T-helper 2 cell (primary cell): ENCODE results near the gene FAM110A.
"Not testable (repeated sequence)": the region's sequence is repeated elsewhere in the genome, so short reads cannot be mapped to it uniquely, and the experiment has no call there.

Source experiments
- DNase-seq, 5 experiments: peaks; one replicate each; pipeline versions ENCODE4 v3.0.0 to v3.0.0-alpha.2; 2012 to 2022

FAM110A gene

DNA sequence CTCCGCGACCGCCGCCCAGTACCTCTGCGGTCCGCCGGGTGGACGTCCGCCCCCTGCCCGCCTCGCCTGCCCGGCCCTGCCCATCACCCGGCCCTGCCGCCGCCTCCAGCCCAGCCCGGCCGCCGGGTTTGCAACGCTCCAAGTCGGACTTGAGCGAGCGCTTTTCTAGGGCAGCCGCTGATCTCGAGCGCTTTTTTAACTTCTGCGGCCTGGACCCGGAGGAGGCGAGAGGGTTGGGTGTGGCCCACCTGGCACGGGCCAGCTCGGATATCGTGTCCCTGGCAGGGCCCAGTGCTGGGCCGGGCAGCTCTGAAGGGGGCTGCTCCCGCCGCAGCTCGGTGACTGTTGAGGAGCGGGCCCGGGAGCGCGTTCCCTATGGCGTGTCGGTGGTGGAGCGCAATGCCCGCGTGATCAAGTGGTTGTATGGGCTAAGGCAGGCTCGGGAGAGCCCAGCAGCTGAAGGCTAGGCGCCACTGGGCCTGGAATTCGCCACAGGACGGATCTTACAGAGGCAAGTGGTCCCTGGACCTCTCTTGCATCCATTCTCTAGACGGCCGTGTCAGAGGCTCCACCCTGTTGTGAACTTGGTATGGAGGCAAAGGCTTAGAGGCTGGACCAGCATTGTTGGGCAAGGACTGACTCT, 11.8 kb downstream of the FAM110A start:
- no peak for DNase-seq

DNA sequence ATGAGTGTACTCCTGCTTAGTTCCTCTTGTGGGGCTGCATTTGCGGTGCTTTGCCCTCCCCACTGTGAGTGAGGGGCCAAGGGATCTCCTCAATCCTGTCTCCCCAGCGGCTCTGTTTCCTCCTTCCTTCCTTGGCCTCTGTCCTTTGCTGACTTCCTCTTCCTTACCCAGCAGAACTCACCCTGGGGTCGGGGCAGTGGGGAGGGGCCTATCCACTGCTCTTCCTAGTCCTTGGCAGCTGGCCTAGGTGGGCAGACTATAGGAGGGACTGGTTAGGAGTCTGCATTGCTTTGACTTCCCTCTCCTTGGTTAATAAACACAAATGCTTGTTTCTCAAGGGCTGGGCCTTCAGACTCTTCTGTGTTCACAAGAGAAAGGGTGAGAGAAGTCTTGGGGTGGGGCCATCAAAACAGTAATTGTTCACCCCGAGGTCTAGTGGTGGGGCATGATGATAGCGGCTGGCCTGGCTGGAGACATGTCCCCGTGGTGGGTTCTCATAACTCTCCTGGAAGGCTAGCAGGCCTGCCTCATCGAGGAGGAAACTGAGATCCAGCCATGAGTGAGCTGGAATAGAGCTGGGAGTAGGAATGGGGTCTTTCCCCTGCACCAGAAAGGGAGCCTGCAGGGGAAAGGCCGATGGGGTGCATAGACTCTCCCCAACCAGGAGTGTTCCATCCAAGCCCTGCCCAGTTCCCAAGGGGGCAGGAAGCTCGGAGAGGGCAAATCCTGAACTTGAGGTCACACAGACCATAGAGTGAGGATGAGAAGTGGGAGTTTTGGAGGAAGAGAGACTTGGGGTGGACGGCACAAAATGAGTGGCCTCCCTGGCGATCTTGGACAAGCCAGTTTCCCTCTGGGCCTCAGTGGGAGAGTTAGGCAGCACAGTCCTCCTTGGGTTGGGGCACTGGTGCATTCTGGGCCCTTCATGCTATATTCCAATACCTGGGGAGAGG, 12.7 kb downstream of the FAM110A start:
- peak in 1 of 5 experiments; percentile 45 for DNase-seq

- DNase-seq: peak in 4 of 5 experiments; percentile 20 to 76 (median 48)
Observed at GRCh38 chr20:846894-847278, 13.4 kb downstream of the FAM110A start.

DNA sequence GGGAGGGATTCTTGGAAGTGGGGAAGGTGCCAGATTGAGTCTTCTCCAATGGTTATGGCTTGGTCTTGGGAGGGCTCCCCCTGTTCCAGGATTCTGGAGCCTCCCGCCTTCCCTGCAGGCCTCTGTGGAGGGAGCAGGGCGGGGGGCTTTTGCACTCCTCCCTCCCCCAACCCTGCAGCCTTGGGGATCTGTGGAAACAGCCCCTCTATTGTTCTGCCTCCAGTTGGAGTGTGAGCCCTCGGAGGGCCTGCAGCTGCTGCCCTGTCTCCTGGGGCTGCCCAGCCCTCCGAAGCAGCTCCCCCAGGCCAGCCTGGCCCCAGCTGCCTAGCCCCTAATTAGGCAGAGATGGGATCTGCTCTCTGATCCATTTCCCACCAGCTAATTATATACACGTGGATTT, 14.7 kb downstream of the FAM110A start:
- DNase-seq: no peak

- not testable (repeated sequence) for DNase-seq
Observed at GRCh38 chr20:848731-849130, 15.2 kb downstream of the FAM110A start.

DNA sequence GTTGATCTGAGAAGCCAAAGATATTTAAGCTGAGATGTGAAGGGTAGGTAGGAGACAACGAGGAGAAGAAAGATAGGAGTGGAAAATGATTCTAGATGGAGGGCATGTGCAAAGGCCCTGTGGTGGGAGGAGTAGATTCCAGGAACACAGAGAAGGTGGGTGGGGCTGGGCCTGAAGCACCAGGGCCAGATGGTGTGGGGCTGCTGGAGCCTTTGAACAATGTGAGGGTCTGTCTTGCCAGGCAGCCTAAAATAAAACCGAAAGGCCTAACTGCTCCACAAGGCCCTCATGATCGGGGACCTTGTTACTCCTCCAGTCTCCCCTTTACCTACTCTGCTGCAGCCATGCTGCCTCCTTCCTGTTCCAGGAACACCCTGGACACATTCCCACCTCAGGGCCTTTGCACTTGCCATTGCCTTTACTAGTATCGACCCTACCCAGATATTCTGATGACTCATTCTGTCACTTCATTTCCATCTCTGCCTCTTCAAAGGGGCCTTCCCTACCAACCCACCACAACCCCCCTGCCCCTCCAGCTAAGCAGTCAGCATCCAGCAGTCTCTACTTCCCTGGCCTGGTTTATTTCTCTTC, 20.0 kb downstream of the FAM110A start:
- no peak for DNase-seq

- DNase-seq: no peak
Observed at GRCh38 chr20:854601-855000, 21.1 kb downstream of the FAM110A start.

DNA sequence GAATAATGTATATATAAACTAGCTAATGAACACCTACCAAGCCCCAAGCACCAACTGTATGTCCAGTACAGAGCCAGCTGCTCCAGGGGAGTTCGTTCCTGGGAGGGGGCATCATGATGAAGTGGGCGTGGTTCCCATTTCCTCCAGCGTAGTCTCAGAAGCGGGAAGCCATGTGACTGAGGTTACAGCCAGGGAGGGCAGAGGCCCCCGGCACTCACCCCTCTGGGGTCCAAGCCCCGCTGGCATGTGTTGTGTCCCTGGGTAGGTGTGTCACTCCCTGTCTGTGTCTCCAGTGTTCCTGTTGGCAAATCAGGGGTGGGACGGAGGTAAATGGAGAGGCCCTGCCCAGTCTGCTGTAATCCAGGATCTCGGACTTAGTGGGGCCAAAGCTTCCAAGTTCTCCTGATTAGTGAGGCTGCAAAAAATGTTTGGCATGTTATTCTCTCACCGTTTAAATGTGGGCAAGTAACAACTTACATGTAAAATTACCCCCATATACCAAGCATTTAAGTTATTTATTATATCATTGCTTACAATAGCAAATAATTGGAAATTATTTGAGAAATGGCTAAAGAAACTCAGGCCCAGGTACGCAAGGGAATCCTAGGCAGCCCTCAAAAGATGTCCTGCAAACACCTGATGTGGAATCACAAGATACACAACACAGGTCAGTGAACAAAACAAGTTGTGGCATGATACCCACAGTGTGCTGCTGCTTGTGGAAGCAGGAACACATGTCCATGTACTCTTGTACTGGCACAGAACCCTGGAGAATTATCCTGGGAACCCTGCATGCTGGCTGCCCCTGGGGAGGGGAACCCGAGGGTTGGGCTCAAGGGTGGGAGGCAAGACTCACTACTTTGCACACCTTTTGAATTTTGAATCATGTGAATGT, 22.2 kb downstream of the FAM110A start:
- DNase-seq: no peak

DNA sequence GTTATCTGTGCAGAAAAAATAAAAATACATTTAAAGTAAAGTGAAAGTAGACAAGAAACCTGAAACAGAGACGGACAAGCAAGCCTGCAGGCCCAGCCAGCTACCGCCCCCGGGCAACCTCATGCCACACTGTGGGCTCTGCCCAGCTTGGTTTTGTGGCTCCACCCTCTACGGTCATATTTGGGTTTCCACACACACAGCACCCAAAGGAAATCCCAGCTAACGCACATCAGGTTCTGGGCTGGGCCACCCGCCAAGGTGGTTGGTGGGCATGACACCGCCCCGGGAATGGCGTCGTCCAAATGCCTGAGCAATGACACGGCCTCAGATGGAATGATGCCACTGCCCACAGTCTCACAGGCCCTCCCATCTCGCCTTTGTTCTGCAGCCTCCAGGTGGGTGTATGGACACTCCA, 22.9 kb downstream of the FAM110A start:
- peak in 3 of 5 experiments; percentile 21 to 67 (median 62) for DNase-seq

GRCh38 chr20:858011-858410, 24.5 kb downstream of the FAM110A start:
- no peak for DNase-seq

GRCh38 chr20:859751-860231, 26.3 kb downstream of the FAM110A start:
- DNase-seq: no peak

- DNase-seq: no peak
Observed at GRCh38 chr20:860891-861290, 27.4 kb downstream of the FAM110A start.

GRCh38 chr20:865440-865839, 31.9 kb downstream of the FAM110A start:
- DNase-seq: no peak

GRCh38 chr20:868279-868678, 34.8 kb downstream of the FAM110A start:
- DNase-seq: no peak

GRCh38 chr20:869606-870005, 36.1 kb downstream of the FAM110A start:
- DNase-seq: no peak

DNA sequence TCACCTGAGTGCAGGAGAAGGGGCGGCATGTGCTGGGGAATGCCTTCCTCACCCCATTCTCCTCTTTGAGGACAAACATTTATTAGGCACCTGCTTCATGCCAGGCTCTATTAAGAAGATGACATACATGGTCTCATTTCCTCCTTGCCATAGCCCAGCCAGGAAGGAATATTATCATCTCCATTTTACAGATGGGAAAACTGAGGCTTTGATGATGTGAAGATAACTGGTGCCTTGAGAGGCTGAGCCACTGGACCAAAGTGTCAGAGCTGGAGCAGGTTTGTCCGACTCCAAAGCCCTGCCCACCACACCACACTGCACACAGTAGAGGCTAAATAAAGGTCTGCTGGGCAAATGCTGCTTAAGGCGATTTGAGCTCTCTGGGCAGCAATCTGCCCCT, 37.2 kb downstream of the FAM110A start:
- no peak for DNase-seq

DNA sequence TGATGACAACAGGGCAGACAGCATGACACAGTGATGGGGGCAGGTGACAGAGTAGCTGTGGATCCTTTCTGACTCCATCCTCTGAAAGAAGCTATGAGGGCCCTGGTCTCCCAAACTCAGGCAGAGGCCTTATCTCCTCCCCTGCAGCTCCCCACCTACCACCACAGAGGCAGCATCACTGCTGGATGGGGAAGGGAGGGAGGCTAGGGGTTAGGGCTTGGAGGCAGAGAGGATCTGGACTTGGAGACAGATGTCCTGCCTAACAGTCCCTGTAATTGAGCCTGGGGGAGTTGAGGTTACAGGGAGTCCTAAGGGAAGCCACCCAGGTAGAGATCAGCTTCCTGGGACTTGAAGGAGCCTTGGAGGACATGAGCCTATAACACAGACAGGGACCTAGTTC, 37.9 kb downstream of the FAM110A start:
- DNase-seq: no peak

- no peak for DNase-seq
Observed at GRCh38 chr20:871948-872347, 38.4 kb downstream of the FAM110A start.

- no peak for DNase-seq
Observed at GRCh38 chr20:872855-873520, 39.5 kb downstream of the FAM110A start.

- no peak for DNase-seq
Observed at GRCh38 chr20:873875-874607, 40.5 kb downstream of the FAM110A start.

GRCh38 chr20:875115-875514, 41.6 kb downstream of the FAM110A start:
- no peak for DNase-seq
